NCI-H146 treated with DMSO at 0.1 percent for 48 hours (cell line): ENCODE data around the gene CSDE1.
A peak's percentile ranks its signal among the peaks of the same experiment; 100 is the strongest.

Experiments
- DNase-seq: peaks from one replicate; lab custom pipeline; 2025; ENCODE audit not compliant: unreplicated experiment; lab: John Stamatoyannopoulos, UW

Gene CSDE1

DNA sequence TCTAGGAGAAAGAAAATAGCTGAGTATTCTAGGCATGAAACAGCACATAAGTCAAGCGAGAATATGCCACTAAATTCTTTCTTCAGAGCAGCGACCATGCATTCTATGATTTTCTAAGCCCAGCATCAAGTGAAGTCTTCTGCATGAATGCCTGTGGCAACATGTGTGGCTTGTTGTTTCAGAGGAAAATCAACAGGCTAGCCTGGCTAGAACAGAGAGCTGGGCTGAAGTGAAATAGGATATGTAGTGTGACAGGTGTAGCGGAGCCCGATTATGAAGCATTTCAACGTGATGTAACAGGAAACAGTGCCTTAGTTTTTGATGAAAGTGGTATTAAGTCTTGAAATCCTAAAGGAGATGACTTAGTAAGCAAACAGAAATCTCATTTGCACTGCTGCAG is 7.0 kb downstream of the CSDE1 start:
- peak; percentile 27 for DNase-seq

- DNase-seq, result no peak
Measured at GRCh38 chr1:114749835-114750234, 7.9 kb downstream of the CSDE1 start.

DNA sequence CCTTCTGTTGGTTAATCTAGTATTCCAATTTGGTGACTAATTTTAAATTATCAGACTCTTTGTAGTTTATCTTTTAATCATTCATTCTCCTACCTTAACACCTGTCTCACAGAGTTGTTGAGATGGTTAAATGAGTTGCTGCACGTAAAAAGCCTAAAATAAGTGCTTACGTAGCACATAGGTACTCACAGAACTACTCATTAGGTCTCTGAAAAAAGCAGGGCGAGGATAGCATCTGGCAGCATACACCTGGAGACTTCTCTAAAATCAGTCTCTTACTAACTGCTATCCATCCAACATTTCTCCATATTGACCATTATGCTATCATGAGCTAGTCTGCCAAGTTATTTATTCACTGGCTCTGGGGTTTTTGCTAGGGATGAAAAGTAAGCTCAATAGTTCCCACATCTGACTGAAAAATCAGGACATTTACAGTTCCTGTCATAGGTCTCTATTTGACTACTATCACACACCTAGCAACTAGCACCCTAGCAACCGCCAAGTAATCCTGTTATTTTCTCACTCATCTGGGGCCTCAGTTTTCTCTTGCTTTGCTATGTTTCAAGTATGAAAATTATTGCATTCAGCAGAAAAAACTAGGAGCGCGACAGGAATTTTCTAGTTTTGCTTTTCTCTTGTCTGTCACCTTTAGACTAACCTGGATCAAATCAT is 11.2 kb downstream of the CSDE1 start:
- DNase-seq, result no peak

- no peak for DNase-seq
Measured at GRCh38 chr1:114745291-114745690, 12.5 kb downstream of the CSDE1 start.

GRCh38 chr1:114741963-114742746 is 15.6 kb downstream of the CSDE1 start:
- no peak for DNase-seq

GRCh38 chr1:114740331-114740730 is 17.5 kb downstream of the CSDE1 start:
- no peak for DNase-seq

- DNase-seq, result no peak
Measured at GRCh38 chr1:114737314-114737849, 20.4 kb downstream of the CSDE1 start.

- DNase-seq, result no peak
Measured at GRCh38 chr1:114735479-114735878, 22.3 kb downstream of the CSDE1 start.

- no peak for DNase-seq
Measured at GRCh38 chr1:114729782-114730181, 28.0 kb downstream of the CSDE1 start.

DNA sequence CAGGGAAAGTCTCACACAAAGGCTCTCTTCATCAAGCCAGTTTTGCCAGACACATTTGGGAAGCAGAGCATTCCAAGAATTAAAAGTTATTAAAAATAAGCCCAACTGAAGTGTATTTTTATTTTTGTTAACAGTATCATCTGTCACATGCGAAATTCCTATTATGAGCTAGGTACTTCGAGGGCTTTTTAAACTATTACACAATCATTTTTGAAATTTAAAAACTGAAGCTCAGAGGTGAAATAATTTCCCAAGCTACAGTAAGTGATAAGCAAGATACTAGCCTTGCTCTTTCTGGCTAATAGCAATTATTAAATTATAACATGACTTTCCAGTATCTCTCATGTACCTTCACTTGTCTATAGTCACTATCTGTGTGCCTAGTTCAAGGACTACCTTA is 29.2 kb downstream of the CSDE1 start:
- DNase-seq, result no peak

- no peak for DNase-seq
Measured at GRCh38 chr1:114725230-114725629, 32.6 kb downstream of the CSDE1 start.

GRCh38 chr1:114723915-114724314 is 33.9 kb downstream of the CSDE1 start:
- DNase-seq, result no peak

GRCh38 chr1:114723457-114723856 is 34.3 kb downstream of the CSDE1 start:
- no peak for DNase-seq

- DNase-seq, result no peak
Measured at GRCh38 chr1:114720492-114720891, 37.3 kb downstream of the CSDE1 start.

- DNase-seq, result no peak
Measured at GRCh38 chr1:114719424-114719787, 38.4 kb downstream of the CSDE1 start.

- no peak for DNase-seq
Measured at GRCh38 chr1:114718661-114719423, 38.9 kb downstream of the CSDE1 start.

GRCh38 chr1:114716304-114717170 is 41.2 kb downstream of the CSDE1 start, which contains the start of gene NRAS:
Gene NRAS (minus strand): TSS chr1:114716771. CDS start chr1:114716160, 611 bp downstream.
- peak; percentile 55 for DNase-seq

GRCh38 chr1:114715952-114716303 is 41.9 kb downstream of the CSDE1 start:
- no peak for DNase-seq

DNA sequence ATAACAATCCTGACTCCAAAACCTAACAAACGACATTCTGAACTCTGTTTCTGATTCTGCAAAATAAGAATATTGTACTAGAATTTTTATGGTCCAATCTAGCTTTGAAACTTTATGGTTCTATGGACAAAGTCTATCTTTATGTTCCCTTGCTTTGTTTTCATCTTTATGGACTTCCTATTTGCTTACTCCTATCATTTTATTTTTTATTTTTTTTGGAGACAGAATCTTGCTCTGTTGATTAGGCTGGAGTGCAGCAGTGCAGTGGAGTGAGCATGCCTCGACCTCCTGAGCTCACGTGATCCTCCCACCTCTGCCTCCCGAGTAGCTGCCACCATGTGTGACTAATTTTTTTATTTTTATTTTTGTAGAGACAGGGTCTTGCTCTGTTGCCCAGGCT is 44.8 kb downstream of the CSDE1 start:
- DNase-seq, result no peak

DNA sequence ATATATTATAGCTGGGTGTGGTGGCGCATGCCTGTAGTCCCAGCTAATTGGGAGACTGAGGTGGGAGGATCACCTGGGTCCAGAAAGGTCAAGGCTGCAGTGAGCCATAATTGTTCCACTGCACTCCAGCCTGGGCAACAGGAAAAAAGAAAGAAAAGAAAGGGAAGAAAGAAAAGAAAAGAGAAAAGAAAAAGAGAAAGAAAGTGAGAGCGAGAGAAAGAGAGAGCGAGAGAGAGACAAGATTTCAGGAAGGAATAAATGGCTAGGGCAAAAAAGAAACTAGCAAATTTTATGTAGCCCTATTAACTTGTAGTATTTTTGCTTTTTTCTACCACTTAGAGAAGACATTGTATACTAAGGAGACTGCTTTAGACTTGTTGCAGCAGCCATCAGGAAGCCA is 47.4 kb downstream of the CSDE1 start:
- DNase-seq, result no peak

DNA sequence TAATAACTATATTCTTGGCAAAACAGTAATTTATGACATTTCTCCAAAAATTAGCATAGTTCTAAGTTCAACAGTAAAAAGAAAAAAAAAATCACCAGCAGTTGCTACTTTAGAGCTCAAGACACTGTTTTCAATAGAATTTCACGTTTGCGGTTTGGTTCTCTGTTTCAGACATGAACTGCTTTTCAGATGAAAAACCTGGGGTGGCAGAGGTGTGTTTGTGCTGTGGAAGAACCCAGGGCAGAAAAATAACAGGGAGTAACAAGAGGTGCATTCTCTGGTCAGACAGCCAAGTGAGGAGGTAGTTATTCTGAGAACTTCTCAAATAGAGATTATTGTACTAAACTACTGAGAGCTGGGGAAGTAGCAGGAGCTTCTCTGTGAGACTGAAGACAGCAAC is 50.2 kb downstream of the CSDE1 start:
- no peak for DNase-seq
